Stimulated activated CD8-positive, alpha-beta memory T cell treated with anti-CD3 and anti-CD28 coated beads, Interleukin-15, amount 100 ng/mL, for 1 hour (primary cell): ENCODE results near the gene CUEDC1.

Experiments
- DNase-seq: peaks from one replicate; pipeline ENCODE4 v3.0.0-alpha.2; 2020; ENCODE audit warnings: low read depth

The CUEDC1 gene

DNA sequence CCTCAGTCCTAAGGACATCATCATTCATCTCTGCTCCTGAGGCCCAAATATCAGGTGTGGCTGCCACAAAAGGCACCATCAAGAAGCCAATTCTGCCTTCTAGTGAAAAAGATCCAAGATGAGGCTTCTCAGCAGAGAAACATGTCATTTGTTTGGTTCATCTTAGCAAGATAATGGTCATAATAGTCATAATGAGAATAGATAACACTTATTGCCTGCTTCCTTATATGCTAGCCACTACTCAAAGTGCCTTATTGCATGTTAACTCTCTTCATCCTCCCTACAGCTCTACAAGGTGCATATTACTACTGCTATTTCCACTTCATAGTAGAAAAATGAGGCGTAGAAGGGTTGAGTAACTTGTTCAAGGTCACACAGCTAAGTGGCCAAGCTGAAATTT is 60.4 kb downstream of the CUEDC1 start:
- DNase-seq: no peak

- no peak for DNase-seq
Measured at GRCh38 chr17:57892820-57893595, 62.2 kb downstream of the CUEDC1 start.

GRCh38 chr17:57892146-57892819 is 62.9 kb downstream of the CUEDC1 start:
- DNase-seq: peak; percentile 71

- no peak for DNase-seq
Measured at GRCh38 chr17:57890857-57891232, 64.4 kb downstream of the CUEDC1 start.

GRCh38 chr17:57889892-57890856 is 65.0 kb downstream of the CUEDC1 start:
- DNase-seq: no peak

- DNase-seq: no peak
Measured at GRCh38 chr17:57889252-57889651, 66.0 kb downstream of the CUEDC1 start.

GRCh38 chr17:57888311-57889216 is 66.6 kb downstream of the CUEDC1 start:
- DNase-seq: no peak

- DNase-seq: no peak
Measured at GRCh38 chr17:57887161-57887560, 68.1 kb downstream of the CUEDC1 start.

DNA sequence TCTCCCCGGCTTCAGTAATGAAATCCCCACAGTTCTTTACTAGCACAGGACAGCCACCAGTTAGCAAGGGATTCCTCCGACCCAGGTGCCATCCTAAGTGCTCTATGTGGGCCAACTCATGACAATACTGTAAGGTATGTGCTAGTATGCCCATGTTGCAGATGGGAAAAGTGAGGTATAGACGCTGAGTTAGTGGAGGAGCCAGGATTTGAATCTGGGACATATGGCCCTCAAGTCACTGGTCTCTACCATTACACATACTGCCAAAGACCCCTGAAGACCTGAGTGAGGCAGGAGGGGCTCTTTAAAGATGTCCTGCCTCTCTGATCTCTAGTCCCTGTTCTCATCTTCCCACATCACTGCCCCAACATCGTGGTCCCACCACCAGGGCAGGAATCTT is 69.2 kb downstream of the CUEDC1 start:
- no peak for DNase-seq

GRCh38 chr17:57885148-57885915 is 69.9 kb downstream of the CUEDC1 start:
- no peak for DNase-seq

- no peak for DNase-seq
Measured at GRCh38 chr17:57881783-57882351, 73.3 kb downstream of the CUEDC1 start.

DNA sequence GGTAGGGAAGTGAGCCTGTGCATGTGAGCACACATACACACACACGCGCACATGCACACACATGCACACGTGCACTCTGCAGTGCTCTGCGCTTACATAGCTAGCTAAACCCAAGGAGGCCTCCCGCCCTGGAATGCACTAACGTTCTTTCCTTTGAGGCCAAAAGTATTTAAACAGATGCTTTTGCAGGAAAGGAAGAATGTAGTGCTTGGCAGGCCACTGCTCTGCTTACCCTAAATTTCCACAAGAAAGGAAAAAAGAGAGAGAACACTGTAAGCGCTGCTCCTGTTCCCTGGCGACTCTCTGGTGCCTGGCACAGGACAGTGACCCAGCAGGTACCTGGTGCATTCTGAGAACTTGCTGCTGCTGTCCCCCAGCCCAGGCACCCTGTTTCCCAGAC is 74.1 kb downstream of the CUEDC1 start:
- no peak for DNase-seq

GRCh38 chr17:57880086-57880456 is 75.1 kb downstream of the CUEDC1 start:
- DNase-seq: no peak

GRCh38 chr17:57879437-57880085 is 75.7 kb downstream of the CUEDC1 start:
- no peak for DNase-seq

- no peak for DNase-seq
Measured at GRCh38 chr17:57877803-57878377, 77.3 kb downstream of the CUEDC1 start.

DNA sequence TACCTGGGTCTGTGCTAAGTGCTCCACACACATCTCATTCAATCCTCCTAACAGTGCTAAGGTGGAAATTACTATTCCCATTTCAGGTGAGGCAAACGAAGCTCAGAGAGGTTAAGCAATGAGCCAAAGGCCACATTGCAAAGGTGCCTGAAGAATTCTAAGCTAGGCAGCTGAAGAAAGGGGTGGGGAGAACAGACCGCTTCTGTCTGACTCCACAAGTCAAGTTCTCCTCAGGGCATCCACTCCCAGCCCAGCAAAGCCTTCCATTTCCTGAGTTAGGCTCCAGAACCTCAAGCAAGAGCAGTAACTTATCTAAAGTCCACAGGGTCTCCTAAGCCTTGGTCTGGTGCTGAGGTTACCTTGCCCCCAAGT is 78.4 kb downstream of the CUEDC1 start:
- DNase-seq: no peak

- DNase-seq: no peak
Measured at GRCh38 chr17:57876023-57876865, 79.0 kb downstream of the CUEDC1 start.

GRCh38 chr17:57875290-57876022 is 79.8 kb downstream of the CUEDC1 start:
- no peak for DNase-seq
